Measurements from ENCODE around the gene OR1L4. TPM values are rescaled to one million over a fixed set of nuclear protein-coding genes. Genes with fewer than 3 reads are reported as not detected.

The OR1L4 gene
- total and polyA plus RNA-seq, 3 donors from 2014 or later, result not detected

DNA sequence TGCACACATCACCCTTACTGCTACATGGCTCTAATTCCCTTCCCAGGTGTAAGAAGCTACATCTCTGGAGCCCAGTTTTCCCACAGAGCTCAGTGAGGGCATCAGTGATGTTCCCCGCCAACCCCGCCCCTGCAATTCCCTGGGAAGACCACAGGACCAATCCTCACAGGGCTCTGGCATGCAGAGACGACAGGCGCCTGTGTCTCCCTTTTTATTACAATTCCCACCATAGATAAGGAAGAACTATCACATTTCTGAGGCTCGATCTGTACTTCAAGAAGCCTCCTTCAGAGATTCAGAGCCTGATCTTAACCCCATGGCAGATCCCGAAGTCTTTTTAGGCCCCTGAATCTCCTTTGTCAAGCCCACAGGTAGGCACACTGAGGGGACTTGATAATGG is 18.2 kb downstream of the OR1L4 start, which contains the start of gene OR1L6:
OR1L6 (plus strand) TSS at position 301 of the 400 bp plus-strand sequence. CDS start 7,545 bp downstream, outside the sequence.
- TF ChIP-seq POLR2A (IDR thresholded peaks at IDR 0.05), result no peak
- TF ChIP-seq, protein P1, sequence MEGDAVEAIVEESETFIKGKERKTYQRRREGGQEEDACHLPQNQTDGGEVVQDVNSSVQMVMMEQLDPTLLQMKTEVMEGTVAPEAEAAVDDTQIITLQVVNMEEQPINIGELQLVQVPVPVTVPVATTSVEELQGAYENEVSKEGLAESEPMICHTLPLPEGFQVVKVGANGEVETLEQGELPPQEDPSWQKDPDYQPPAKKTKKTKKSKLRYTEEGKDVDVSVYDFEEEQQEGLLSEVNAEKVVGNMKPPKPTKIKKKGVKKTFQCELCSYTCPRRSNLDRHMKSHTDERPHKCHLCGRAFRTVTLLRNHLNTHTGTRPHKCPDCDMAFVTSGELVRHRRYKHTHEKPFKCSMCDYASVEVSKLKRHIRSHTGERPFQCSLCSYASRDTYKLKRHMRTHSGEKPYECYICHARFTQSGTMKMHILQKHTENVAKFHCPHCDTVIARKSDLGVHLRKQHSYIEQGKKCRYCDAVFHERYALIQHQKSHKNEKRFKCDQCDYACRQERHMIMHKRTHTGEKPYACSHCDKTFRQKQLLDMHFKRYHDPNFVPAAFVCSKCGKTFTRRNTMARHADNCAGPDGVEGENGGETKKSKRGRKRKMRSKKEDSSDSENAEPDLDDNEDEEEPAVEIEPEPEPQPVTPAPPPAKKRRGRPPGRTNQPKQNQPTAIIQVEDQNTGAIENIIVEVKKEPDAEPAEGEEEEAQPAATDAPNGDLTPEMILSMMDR (IDR thresholded peaks at IDR 0.05), result no peak
- Histone ChIP-seq H3K27me3 (no peaks in the 10 kb centered on the region), H3K9me3 (no peaks in the 10 kb centered on the region), H3K4me1 (no peaks in the 10 kb centered on the region), H3K27ac (no peak within 1 kb of the TSS), H3K4me3 (no peak within 1 kb of the TSS), H3K36me3 (ENCODE audit: low read depth, missing control alignments) (no peaks in the 10 kb centered on the region)
- intact Hi-C loops (cut with DNase I; ENCODE audit: low total_unique reads), result no loop called here
- WGBS, 2 donors, result 73 to 77% methylated on average over 6 of the region's 6 CpGs
- DNase-seq, result no peak

DNA sequence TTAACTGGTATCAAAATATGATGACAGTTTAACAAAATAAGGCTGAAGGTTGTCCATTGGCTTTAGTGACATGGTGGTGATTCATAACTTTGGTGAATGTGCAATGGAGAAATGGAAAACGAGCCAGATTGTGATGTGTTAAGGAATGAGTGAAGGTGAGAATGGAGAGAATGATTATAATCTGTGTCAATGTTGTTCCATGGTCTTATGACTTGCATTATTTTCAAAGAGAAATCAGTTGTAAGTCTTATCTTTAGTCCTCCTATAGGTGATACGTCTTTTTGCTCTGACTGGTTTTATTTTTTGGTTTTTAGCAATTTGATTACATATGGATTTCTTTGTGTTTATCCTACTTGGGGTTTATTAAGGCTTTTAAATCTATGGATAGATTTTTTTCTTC is 31.0 kb downstream of the OR1L4 start:
- no peak for DNase-seq
- Histone ChIP-seq H3K4me3 (no peak overlapping the region), H3K9me3 (no peaks in the 10 kb centered on the region), H3K36me3 (ENCODE audit: low read depth, missing control alignments) (no peaks in the 10 kb centered on the region), H3K27me3 (no peaks in the 10 kb centered on the region), H3K27ac (no peak overlapping the region), H3K4me1 (no peaks in the 10 kb centered on the region)
- intact Hi-C loops (cut with DNase I; ENCODE audit: low total_unique reads), result no loop called here
- 29 to 37% methylated on average over 2 of the region's 2 CpGs for WGBS, 2 donors
- no peak for TF ChIP-seq POLR2A (IDR thresholded peaks at IDR 0.05)
- TF ChIP-seq, protein P1 (IDR thresholded peaks at IDR 0.05), result no peak

DNA sequence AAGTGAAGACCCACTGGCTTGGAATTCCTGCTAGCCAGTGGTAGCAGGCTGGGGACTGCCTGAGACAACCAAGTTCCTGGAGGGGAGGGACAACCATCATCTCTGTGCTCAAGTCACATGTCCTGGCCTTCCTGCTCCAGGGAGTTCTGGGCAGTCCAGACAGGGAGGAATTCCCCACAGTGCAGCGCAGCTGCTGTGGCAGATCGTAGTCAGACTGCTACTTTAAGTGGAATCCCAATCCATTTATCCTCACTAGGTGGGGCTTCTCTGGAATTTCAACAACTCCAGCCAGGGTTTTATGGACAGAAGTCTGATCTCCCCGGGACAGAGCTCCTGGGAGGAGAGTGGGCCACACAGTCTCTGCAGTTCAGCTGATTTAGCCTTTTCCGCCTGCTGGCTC is 44.0 kb downstream of the OR1L4 start:
- intact Hi-C loops (cut with DNase I; ENCODE audit: low total_unique reads), result no loop called here
- no peak for DNase-seq
- Histone ChIP-seq H3K4me1 (no peaks in the 10 kb centered on the region), H3K4me3 (no peak overlapping the region), H3K9me3 (no peaks in the 10 kb centered on the region), H3K36me3 (ENCODE audit: low read depth, missing control alignments) (no peaks in the 10 kb centered on the region), H3K27ac (no peak overlapping the region), H3K27me3 (no peaks in the 10 kb centered on the region)
- TF ChIP-seq POLR2A (IDR thresholded peaks at IDR 0.05), result no peak
- TF ChIP-seq, protein P1 (IDR thresholded peaks at IDR 0.05), result no peak
- 78 to 100% methylated on average over 1 to 4 of the region's 4 CpGs for WGBS, 2 donors

Other genes with a start within 250 kb of the OR1L4 start
- not detected for gene OR1J1, start 246.1 kb upstream of the OR1L4 start, total RNA-seq
- gene OR1J1, start 246.1 kb upstream of the OR1L4 start, polyA plus RNA-seq (ENCODE audit: insufficient read depth, low read depth, low replicate concordance), result not detected
- 1 to 10 TPM in 1 of 2 donors, under 1 TPM in 1; 0.62 to 1.6 TPM for gene OR1J2, start 213.2 kb upstream of the OR1L4 start, total RNA-seq
- gene OR1J2, start 213.2 kb upstream of the OR1L4 start, polyA plus RNA-seq (ENCODE audit: insufficient read depth, low read depth, low replicate concordance), result not detected
- gene OR1J4, start 204.8 kb upstream of the OR1L4 start, total RNA-seq, result under 1 TPM; 0.74 to 0.87 TPM
- not detected for gene OR1J4, start 204.8 kb upstream of the OR1L4 start, polyA plus RNA-seq (ENCODE audit: insufficient read depth, low read depth, low replicate concordance)
- under 1 TPM in 1 of 2 donors, not detected in 1; 0.62 TPM for gene OR1N1, start 196.7 kb upstream of the OR1L4 start, total RNA-seq
- gene OR1N1, start 196.7 kb upstream of the OR1L4 start, polyA plus RNA-seq (ENCODE audit: insufficient read depth, low read depth, low replicate concordance), result not detected
- gene OR1N2, start 170.9 kb upstream of the OR1L4 start, total RNA-seq, result 1 to 10 TPM in 1 of 2 donors, under 1 TPM in 1; 0.39 to 1.7 TPM
- gene OR1N2, start 170.9 kb upstream of the OR1L4 start, polyA plus RNA-seq (ENCODE audit: insufficient read depth, low read depth, low replicate concordance), result not detected
- gene OR1L8, start 140.6 kb upstream of the OR1L4 start, total RNA-seq, result under 1 TPM in 1 of 2 donors, not detected in 1; 0.31 TPM
- gene OR1L8, start 140.6 kb upstream of the OR1L4 start, polyA plus RNA-seq (ENCODE audit: insufficient read depth, low read depth, low replicate concordance), result 0.36 TPM
- not detected for gene OR1Q1, start 109.3 kb upstream of the OR1L4 start, total RNA-seq
- gene OR1Q1, start 109.3 kb upstream of the OR1L4 start, polyA plus RNA-seq (ENCODE audit: insufficient read depth, low read depth, low replicate concordance), result not detected
- not detected for gene OR1B1, start 66.4 kb upstream of the OR1L4 start, total RNA-seq
- not detected for gene OR1B1, start 66.4 kb upstream of the OR1L4 start, polyA plus RNA-seq (ENCODE audit: insufficient read depth, low read depth, low replicate concordance)
- gene OR1L1, start 62.3 kb upstream of the OR1L4 start, total RNA-seq, result not detected
- gene OR1L1, start 62.3 kb upstream of the OR1L4 start, polyA plus RNA-seq (ENCODE audit: insufficient read depth, low read depth, low replicate concordance), result not detected
- not detected for gene OR1L3, start 48.9 kb upstream of the OR1L4 start, total RNA-seq
- gene OR1L3, start 48.9 kb upstream of the OR1L4 start, polyA plus RNA-seq (ENCODE audit: insufficient read depth, low read depth, low replicate concordance), result not detected
- not detected for gene OR1L6, start 18.3 kb downstream of the OR1L4 start, total RNA-seq
- not detected for gene OR1L6, start 18.3 kb downstream of the OR1L4 start, polyA plus RNA-seq (ENCODE audit: insufficient read depth, low read depth, low replicate concordance)
- gene OR5C1, start 64.9 kb downstream of the OR1L4 start, total RNA-seq, result not detected
- not detected for gene OR5C1, start 64.9 kb downstream of the OR1L4 start, polyA plus RNA-seq (ENCODE audit: insufficient read depth, low read depth, low replicate concordance)
- gene OR1K1, start 76.1 kb downstream of the OR1L4 start, total RNA-seq, result not detected
- gene OR1K1, start 76.1 kb downstream of the OR1L4 start, polyA plus RNA-seq (ENCODE audit: insufficient read depth, low read depth, low replicate concordance), result not detected
- gene PDCL, start 104.6 kb downstream of the OR1L4 start, total RNA-seq, result 10 to 100 TPM; 14.9 to 16.1 TPM
- gene PDCL, start 104.6 kb downstream of the OR1L4 start, polyA plus RNA-seq (ENCODE audit: insufficient read depth, low read depth, low replicate concordance), result 10.7 TPM
- gene RC3H2, start 181.4 kb downstream of the OR1L4 start, total RNA-seq, result 10 to 100 TPM; 70.6 to 78.6 TPM
- gene RC3H2, start 181.4 kb downstream of the OR1L4 start, polyA plus RNA-seq (ENCODE audit: insufficient read depth, low read depth, low replicate concordance), result 26.1 TPM
- 1 to 10 TPM; 9.1 to 9.2 TPM for gene ZBTB6, start 189.3 kb downstream of the OR1L4 start, total RNA-seq
- 7.2 TPM for gene ZBTB6, start 189.3 kb downstream of the OR1L4 start, polyA plus RNA-seq (ENCODE audit: insufficient read depth, low read depth, low replicate concordance)
- gene ZBTB26, start 207.5 kb downstream of the OR1L4 start, total RNA-seq, result 10 to 100 TPM; 16.8 to 23.1 TPM
- 17.3 TPM for gene ZBTB26, start 207.5 kb downstream of the OR1L4 start, polyA plus RNA-seq (ENCODE audit: insufficient read depth, low read depth, low replicate concordance)
- gene RABGAP1, start 217.0 kb downstream of the OR1L4 start, total RNA-seq, result 100 to 1,000 TPM in 1 of 2 donors, 10 to 100 TPM in 1; 94.0 to 113 TPM
- gene RABGAP1, start 217.0 kb downstream of the OR1L4 start, polyA plus RNA-seq (ENCODE audit: insufficient read depth, low read depth, low replicate concordance), result 53.0 TPM